Skin of body (tissue), 2 donors: ENCODE results near the gene CHST10. TPM values are rescaled to one million over a fixed set of nuclear protein-coding genes. Genes with fewer than 3 reads are reported as not detected.
"Not testable (repeated sequence)": the region's sequence is repeated elsewhere in the genome, so short reads cannot be mapped to it uniquely, and the experiment has no call there.

Experiments
- DNase-seq: peaks from one replicate; lab custom pipeline; 2025; lab: John Stamatoyannopoulos, UW
- total RNA-seq: library from RNA; depleted of rRNA; stranded (reverse); fragments of >200 nt; gene quantifications from one replicate; pipeline ENCODE4 v1.2.3, GENCODE V29; 2014

Gene CHST10
- 6.8 TPM for total RNA-seq

- DNase-seq, result peak; percentile 11
Measured at GRCh38 chr2:100416935-100417710, at the start of gene CHST10. TSS of gene CHST10 (minus strand) at chr2:100417668. CDS start at chr2:100406675, 10,993 bp downstream.

- DNase-seq, result no peak
Measured at GRCh38 chr2:100460904-100461530, 43.5 kb upstream of the CHST10 start.

- DNase-seq, result not testable (repeated sequence)
Measured at GRCh38 chr2:100456357-100456756, 38.9 kb upstream of the CHST10 start.

- DNase-seq, result no peak
Measured at GRCh38 chr2:100453853-100454252, 36.4 kb upstream of the CHST10 start.

GRCh38 chr2:100451734-100452133 lies 34.3 kb upstream of the CHST10 start:
- DNase-seq, result no peak

- no peak for DNase-seq
Measured at GRCh38 chr2:100451092-100451491, 33.6 kb upstream of the CHST10 start.

- DNase-seq, result no peak
Measured at GRCh38 chr2:100446696-100447095, 29.2 kb upstream of the CHST10 start.

GRCh38 chr2:100437751-100438150 lies 20.3 kb upstream of the CHST10 start:
- no peak for DNase-seq

- no peak for DNase-seq
Measured at GRCh38 chr2:100429726-100430125, 12.3 kb upstream of the CHST10 start.

GRCh38 chr2:100427627-100428258 lies 10.3 kb upstream of the CHST10 start:
- no peak for DNase-seq

GRCh38 chr2:100427111-100427510 lies 9.6 kb upstream of the CHST10 start:
- no peak for DNase-seq

GRCh38 chr2:100426384-100426720 lies 8.9 kb upstream of the CHST10 start:
- no peak for DNase-seq

- DNase-seq, result no peak
Measured at GRCh38 chr2:100425573-100426383, 8.3 kb upstream of the CHST10 start.

- DNase-seq, result no peak
Measured at GRCh38 chr2:100425107-100425506, 7.6 kb upstream of the CHST10 start.

- DNase-seq, result no peak
Measured at GRCh38 chr2:100424277-100424875, 6.9 kb upstream of the CHST10 start.

- no peak for DNase-seq
Measured at GRCh38 chr2:100423631-100424030, 6.2 kb upstream of the CHST10 start.

- DNase-seq, result no peak
Measured at GRCh38 chr2:100422320-100423055, 5.0 kb upstream of the CHST10 start.

- DNase-seq, result no peak
Measured at GRCh38 chr2:100419915-100420314, 2.4 kb upstream of the CHST10 start.

- no peak for DNase-seq
Measured at GRCh38 chr2:100418406-100418962, 1.0 kb upstream of the CHST10 start.

GRCh38 chr2:100417711-100418124 lies 250 bp upstream of the CHST10 start:
- DNase-seq, result no peak
